ENCODE results near the gene TTC23L.
A peak's percentile ranks its signal among the peaks of the same experiment; 100 is the strongest.

TTC23L gene

DNA sequence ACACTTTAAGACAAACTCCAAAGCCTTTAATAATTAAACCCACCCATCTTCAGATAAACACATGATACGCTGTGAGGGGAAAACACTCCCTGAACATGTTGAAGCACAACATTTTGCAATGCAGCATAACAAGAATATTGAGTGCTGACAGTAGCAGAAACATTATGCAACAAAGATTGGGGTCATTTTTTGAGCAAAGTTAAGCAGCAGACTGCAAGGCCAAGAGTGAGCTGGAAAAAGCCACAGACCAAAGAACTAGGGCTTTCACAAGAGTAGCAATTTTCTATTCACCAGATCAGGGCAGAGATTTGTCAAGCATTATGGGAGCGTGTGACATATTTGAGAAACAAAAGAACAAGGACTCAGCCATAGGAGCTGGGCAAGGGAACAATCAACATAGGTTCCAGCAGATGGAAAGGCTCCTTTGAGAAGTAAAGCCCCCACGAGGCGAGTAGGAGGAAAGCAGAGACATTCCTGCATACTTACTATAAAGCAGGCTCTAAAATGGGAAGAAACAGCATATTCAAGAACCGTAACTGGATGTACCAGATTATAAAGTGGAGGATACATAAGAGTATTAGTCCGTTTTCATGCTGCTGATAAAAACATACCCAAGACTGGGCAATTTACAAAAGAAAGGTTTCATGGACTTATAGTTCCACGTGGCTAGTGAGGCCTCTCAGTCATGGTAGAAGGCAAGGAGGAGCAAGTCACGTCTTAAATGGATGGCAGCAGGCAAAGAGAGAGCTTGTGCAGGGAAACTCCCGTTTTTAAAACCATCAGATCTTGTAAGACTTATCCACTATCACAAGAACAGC lies 4.8 kb upstream of the TTC23L start:
- DNase-seq: no peak

DNA sequence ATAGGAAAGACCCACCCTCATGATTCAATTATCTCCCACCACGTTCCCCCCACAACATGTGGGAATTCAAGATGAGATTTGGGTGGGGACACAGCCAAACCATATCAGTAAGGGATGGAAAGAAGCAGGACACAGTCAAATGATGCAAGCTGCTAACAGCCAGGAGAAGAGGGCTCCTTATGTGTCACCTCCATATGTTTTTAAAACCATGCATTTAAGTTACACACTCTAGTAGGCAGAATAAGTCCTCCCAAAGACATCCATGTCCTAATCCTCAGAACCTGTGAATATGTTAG lies 4.2 kb upstream of the TTC23L start:
- no peak for DNase-seq

DNA sequence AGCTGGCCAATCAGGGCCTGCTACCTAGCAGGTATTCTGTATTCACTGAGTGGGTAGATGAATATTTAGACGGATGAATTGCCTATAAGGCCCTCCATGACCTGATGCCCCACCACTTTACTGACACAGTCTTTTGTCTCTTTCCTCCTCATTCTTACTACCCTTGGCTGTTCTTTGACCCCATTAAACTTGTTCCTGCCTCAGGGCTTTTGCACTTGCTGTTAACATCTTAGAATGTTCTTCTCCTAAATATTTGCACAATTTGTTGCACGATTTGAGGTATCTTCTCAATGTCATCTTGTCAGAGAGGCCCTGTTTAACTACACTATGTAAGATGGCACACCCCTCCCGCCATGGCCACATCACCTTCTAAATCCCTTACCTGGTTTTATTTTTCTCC lies 3.3 kb upstream of the TTC23L start:
- DNase-seq: no peak

DNA sequence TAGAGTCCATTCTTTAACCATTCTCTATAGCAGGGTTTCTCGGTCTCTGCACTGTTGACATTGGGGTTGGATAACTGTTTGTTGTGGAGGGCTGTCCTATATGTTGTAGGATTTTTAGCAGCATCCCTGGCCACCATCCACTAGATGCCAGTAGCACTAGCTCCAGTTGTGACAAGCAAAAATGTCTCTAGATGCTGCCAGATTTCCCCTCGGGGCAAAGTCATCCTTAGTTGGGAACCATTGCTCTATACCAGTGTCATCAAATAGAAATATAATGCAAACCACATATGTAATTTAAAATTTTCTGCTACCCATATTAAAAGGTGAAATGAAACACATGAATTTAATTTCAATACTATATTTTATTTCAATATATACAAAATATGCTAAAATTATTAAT lies 2.9 kb downstream of the TTC23L start:
- no peak for DNase-seq

DNA sequence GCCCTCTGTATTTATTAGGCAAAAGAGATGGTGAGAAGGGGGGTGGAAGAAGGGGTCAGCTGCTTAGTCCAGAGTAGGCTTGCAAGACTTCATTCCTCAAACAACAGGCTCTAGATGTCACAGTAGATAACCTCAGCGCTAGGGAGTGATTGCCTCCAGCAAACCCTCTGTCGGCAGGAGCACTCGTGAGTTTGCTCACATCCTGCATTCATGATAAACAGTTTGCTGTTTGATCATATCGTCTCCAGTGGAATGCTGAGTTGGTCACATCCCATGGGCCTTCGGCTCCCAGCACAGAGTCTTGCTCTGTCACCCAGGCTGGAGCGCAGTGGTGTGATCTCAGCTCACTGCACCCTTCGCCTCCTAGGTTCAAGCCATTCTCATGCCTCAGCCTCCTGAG lies 3.6 kb downstream of the TTC23L start:
- no peak for DNase-seq

DNA sequence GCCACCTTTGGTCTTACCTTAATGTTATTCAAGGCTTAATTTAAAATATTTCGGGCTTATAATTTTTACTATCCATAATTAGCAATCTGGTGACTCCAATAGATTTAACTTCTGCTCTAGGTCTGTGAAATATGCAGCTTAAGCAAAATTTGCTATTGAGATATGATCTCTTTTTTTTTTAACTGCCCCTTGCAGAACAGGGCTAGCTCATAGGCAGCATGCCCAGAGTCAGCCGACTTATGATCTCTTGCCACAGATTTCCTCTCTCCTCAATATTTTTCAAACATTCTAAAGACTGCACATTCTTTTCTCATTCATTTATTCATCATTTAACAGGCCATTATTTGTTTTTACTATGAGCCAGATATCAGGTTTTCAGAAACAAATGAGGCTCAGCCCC lies 4.5 kb downstream of the TTC23L start:
- no peak for DNase-seq

DNA sequence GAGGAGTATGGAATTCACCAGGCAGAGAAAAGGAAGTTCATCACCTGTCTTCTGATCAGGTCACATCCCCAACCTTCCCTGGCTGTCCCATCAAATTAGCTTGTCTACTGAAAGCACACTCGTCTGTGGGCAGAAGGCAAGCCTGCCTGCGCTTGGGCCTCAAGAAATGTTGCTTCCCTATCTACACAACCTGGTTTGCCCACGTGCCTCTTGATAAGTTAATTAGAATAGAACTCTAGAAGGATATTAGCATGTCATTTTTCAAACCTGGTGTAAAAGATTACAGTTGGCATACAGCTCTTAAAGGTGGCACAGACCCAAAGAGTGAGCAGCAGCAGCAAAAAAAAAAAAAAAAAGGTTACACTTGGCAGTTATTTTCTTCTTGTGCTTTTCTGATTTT lies 5.1 kb downstream of the TTC23L start:
- no peak for DNase-seq

DNA sequence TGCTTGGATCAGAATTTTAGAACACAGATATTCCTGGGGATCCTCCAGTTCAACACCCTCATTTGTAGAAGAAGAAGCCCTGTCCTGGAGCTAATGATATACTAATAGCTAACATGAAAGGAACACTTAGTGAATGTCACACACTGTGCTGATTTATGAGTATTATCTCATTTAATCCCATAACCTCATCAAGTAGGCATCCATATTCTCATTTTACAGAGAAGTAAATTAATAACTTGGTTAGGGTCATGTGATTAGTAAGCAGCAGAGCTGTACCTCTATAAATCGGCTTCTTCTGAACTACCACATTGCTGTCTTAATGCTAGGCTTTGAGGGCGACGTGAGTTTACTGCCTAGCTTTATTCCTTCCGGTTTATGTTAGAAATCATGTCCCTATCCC lies 6.0 kb downstream of the TTC23L start:
- DNase-seq: no peak

DNA sequence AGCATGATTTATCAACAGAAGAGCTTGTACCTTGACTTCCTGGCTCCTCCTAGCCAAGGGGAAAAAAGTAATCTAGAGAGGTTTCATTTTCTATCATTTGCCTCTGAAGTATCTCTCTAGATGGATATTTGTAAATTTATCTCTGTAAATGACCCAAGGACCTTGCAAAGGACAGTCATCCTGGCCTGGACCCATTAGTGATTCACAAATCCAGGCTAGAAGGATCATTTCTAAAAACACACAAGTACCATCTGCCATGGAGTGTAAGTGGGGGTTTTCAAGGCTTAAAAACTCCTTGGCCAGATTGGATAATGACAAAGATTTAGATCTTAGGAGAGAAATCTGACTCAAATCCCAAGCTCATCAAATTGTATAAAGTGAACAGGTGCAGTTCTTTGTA lies 8.1 kb downstream of the TTC23L start:
- no peak for DNase-seq

DNA sequence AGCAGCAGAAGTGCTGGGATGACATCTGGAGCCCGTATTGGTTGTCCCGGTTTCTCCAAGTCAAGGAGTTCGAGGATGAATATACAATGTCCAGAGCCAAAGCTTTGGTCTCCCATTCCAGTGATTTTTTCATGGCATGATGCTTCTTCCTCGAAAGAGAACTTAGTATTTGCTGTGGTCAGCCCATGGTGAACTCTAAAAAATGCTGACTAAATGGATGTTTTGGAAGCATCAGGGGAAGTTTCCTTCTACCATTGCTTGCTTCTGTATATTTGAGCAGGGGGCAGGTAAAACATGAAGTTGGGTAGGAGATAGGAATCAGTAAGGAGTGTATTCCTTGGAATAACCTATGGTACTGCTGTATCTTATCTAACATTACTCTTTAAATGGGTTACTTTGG lies 8.6 kb downstream of the TTC23L start:
- DNase-seq: no peak

DNA sequence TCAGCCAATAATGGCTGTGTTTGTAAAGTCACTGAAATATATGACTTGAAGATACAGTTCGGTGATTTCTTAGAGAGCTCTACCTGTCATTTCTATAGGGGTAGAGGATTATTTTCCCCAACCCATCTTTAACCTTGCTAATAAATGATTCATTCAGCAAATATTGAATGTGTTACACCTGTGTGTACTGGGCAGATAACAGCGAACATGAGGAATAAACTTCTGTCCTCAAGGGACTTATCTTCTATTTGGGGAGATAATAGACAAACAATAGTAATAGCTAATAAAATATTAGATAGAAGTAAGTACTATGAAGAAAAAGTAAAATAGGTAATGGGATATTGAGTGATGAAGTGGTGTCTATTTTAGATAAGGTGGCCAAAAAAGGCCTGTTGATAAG lies 9.3 kb downstream of the TTC23L start:
- DNase-seq: no peak

DNA sequence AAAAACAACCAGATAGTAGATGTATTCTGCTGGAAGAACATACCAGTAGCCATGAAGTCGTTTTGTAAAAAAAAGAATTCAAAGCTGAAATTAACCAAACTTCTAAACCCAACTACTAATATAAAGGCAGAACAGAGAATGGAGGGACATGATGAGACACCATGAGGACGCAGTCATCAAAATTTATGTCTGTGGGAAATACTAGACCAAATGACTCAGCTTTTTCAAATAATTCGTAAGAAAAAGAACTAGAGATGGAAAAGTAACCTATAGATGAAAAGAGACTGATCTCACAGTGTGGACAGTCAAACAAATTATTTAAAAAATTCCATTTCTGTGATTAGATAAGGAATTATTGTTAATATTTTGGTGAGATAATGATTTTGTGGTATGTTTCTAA lies 10.3 kb downstream of the TTC23L start:
- DNase-seq: no peak

DNA sequence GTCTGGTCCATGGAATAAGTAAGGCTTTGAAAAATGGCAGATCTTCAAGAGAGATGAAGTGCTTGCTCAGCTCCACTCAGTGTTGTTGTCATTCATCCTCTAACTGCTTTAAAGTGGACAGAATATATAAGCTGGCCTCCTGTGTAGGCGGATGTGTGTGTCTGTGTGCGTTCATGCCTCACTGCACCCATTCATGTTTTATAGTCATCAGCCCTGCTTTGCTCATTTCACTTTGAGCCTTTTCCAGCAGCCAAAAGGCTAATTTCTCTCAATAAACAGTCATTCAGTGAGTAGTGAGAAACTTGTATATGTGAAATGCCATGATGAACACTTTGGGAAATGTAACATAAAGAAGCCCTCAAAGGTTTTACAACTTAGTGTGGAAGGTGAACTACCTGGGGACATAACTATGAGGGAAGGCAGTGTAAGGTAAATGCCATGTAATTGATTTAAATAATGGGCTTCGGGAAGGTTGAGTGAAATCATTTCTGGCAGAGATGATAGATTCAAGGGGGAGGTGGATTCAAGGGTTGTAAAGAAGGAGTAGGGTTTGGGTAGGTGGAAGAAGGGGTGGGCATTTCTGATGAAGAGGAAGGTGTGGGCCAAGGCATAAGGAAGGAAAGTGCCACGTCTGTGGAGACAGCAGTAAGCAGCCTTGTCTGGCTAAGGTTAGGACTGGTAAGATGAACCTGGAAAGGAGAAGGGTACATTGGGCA lies 15.7 kb downstream of the TTC23L start:
- peak; percentile 81 for DNase-seq

DNA sequence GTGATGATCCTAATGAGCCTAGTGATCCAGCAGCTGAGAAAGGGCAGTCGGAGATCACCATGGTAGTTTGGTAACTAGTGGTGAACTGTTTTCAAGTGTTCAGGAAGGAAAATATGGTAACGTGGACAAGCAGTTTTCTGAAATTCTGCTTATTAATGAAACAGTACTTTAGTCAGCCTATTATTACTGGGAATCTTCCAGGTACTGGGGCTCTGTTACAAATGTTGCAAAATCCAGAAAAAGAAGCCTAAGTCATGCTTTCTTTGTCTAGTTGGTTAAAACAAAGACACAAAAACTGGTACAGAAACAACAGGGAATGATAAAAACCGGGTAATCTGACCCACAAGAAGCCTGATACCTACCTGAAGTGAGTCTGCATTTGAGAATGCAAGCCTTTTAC lies 18.2 kb downstream of the TTC23L start:
- DNase-seq: no peak

DNA sequence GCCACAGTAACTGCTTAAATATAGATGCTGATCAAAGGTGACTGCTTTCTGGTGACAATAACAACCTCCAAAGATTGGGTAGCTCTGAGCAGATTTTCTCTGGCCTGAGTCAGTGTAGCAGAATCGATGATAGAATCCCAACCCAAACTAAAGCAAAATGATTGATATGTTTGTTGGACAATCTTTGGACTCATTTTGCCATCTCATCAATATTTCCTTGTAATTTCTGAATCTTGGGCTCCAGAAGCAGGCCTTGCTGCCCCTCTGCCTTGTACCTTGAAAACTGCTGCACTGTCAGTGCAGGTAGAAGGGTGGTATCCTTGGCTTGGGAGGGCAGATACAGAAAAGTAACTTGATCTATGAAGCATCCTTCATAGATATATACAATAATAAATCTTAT lies 18.9 kb downstream of the TTC23L start:
- no peak for DNase-seq

DNA sequence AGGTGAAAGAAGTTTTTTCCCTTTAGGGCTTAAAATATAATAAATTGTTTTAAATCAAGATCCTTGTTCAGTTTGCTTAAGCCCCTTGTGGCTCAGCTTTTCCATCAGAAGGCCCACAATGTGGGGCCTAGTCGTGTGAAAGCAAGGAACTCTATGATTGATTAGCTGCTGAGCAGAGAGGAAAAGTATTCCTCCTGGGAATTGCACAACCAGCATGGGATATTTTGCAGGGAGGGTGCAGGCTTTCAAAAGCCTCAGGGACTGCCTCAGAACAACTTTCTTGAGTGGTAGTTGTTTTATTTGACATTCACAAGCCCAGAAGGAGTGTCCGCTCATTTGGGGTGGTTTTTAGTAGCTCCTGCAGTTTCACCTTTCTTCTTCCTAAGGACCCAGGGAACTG lies 19.8 kb downstream of the TTC23L start:
- DNase-seq: no peak

DNA sequence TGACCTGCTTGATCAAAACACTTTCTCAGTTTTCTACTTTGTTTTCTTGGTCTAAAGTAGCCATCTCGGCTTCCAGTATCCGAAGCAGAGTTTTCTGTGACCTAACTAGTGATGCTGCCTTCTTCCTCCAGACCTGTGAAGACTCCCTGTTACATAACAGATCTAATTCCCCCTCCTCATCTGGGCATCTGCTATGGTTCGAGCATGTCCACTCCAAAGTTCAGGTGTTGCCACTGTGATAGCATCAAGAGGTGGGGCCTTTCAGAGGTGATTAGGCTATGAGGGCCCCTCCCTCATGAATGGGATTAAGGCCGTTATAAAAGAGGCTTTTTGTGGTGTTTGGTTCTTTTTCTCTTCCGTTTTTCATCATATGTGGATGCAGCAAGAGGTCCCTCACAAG lies 20.3 kb downstream of the TTC23L start:
- no peak for DNase-seq

DNA sequence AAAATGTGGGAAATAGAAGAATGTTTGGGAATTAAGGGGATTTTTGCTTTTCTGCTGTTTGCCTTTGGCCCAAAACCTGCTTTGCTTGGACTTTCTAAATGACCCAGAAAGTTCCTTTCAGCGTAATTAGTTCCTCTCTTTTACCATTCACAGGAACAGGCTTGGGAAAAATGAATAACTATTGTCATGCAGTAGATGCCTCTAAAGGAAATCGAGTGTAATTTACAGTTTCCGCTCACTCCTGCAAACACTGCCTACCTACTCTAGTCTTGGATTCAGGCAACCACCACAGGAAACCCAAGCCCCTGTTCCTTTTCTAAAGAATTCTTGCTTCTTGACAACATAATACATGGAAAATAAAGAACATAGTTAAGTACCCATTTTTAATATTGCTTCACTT lies 25.0 kb downstream of the TTC23L start:
- no peak for DNase-seq

DNA sequence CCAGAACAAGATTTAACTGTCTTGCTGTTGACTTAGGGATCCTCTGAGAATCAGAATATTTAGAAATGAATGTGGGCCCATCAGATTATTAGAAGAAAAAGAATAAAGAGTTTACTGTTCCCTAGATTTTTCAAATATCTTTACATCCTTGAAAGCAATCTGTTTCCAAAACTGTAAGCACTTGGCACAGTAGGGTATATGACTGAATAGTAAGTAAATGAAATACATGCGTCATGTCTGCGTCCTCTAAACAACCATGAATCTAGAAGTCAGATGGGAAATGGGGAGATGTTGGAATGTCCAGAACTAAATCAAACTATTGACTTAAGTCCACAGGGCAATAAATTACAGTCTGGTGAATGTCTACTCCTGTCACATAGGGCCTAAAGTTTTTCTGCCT lies 26.1 kb downstream of the TTC23L start:
- DNase-seq: no peak

DNA sequence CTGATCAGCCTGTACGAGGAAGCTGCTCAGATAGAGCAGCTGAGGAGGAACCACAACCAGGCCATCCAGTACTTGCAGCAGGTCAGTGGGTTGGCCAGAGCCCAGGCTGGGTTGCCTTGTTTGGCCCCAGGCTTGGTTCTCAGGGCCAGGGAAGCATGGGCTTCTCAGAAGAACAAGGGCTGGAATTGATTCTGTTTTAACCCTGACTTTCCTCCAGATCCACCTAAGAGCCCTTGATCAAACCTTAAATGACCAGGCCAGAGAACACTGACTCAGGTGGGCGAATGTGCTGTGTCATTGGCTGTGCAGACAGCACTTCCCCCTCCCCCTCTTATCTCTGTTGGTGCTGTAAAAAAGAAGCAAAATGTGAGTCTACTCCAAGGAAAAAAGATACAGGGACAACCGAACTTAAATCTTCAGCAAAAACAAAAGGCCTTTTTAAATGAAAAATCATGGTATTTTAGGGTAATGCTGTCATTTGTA lies 28.1 kb downstream of the TTC23L start:
- DNase-seq: no peak

DNA sequence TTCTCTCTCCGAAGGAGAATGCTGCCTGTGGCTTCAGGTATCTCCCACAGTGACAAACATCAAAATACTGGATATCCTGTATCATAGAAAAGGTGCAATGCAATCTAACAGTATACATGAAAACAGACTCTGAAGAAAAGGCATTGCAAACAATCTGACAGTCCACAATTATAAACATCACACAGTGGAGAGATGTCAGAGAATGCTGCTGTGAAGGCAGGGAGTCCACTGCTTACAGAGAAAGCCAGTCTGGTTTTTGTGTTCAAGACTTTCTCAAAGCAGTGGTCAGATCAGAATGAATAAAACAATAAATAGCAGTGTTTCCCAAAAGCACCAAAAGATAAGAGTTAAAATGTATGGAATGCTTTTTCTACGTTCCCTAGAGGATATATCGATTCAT lies 28.7 kb downstream of the TTC23L start:
- no peak for DNase-seq

DNA sequence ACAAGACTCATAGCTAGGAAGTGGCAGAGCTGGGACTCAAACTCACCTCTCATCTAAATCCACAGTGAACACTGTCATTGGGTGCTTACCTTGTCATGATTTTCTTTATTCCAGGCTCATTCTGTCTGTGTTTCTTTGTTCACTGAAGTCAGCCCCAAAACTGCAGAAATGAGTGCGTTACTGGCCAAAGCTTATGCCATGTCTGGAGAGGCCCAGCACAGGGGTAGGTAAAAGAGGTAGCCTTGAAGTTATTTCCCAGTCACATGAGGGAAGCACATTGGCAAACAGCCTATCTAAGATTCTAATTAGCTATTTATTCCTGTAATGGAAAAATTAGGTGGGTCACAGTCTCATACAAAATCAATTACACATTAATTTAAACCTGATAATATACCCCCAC lies 29.8 kb downstream of the TTC23L start:
- DNase-seq: no peak

DNA sequence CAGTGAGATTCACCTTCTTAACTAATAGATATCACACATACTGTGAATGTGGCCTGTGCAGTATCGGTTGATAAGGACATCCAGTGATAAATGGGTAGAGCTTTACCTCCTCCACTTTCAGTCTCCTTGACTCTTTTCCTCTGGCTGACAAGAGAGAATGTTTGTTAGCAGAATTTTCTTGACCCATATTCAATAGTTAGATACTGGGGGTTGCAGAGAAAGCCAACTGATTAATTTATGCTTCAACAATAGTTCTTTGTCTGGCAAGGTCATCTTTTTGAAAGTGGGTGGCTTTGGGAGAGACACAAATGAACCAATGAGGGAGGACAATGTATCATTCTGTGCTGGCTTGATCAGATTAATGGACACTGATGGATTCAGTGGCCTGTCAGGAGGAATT lies 30.3 kb downstream of the TTC23L start:
- DNase-seq: no peak

DNA sequence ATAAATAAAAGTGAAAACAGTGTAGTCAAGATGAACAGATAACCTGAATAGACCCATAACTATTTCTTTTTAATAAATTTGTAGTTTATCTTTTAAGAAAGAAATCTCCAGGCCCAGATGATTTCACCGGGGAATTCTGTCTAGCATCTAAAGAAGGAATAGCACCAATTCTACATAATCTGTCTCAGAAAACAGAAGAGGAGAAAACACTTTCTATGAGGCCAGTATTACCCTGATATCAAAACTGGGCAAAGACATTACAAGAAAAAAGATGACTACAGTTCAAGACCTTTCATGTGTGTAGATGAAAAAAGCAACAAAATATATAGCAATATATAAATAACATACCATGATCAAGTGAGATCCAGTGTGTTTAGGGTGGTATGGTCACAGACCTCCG lies 31.4 kb downstream of the TTC23L start:
- DNase-seq: no peak

DNA sequence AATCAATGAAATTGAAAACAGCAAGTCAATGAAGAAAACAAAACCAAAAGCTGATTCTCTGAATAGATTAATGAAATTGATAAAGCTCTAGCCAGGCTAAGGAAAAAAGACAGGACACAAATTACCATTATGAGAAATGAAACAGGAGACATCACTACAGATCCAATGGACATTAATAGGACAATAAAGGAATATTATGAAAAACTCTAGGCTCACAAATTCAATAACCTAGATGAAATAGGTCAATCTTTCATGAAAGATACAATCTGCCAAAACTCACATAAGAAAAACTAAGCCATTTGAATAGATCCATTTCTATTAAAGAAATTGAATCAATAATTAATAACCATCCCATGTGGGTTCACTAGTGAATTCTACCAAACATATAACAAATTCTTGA lies 37.3 kb downstream of the TTC23L start:
- DNase-seq: no peak
